Amygdala (tissue), 56 donors: Measurements from ENCODE around the gene DPP8.

ENCODE experiments used
- DNase-seq, 56 donors: peaks; one replicate each; lab custom pipeline; 2025; lab: John Stamatoyannopoulos, UW

Gene DPP8

GRCh38 chr15:65431731-65432130 lies 85.8 kb downstream of the DPP8 start:
- DNase-seq: no peak

- no peak for DNase-seq
These were observed 91.2 kb downstream of the DPP8 start for GRCh38 chr15:65426216-65426853.

- no peak for DNase-seq
These were observed 92.8 kb downstream of the DPP8 start for GRCh38 chr15:65424683-65425082.

- DNase-seq: no peak
These were observed 93.4 kb downstream of the DPP8 start for GRCh38 chr15:65423976-65424679.

GRCh38 chr15:65423150-65423975 lies 94.1 kb downstream of the DPP8 start:
- DNase-seq: no peak

- DNase-seq: peak in 28 of 56 donors; percentile 13 to 70 (median 41)
These were observed 95.9 kb downstream of the DPP8 start for GRCh38 chr15:65421360-65422215.

- no peak for DNase-seq
These were observed 96.5 kb downstream of the DPP8 start for GRCh38 chr15:65420975-65421359.

- DNase-seq: no peak
These were observed 98.9 kb downstream of the DPP8 start for GRCh38 chr15:65418596-65418995.

GRCh38 chr15:65416845-65417416 lies 100.6 kb downstream of the DPP8 start:
- DNase-seq: peak in 6 of 56 donors; percentile 3 to 19 (median 10)

GRCh38 chr15:65414841-65415621 lies 102.5 kb downstream of the DPP8 start:
- DNase-seq: peak in 32 of 56 donors; percentile 9 to 72 (median 27)

GRCh38 chr15:65413760-65414144 lies 103.7 kb downstream of the DPP8 start:
- no peak for DNase-seq

GRCh38 chr15:65413051-65413759 lies 104.3 kb downstream of the DPP8 start:
- no peak for DNase-seq

- DNase-seq: no peak
These were observed 104.9 kb downstream of the DPP8 start for GRCh38 chr15:65412556-65412955.

GRCh38 chr15:65411465-65412071 lies 105.9 kb downstream of the DPP8 start:
- DNase-seq: no peak

GRCh38 chr15:65410972-65411371 lies 106.5 kb downstream of the DPP8 start:
- DNase-seq: no peak

GRCh38 chr15:65410036-65410435 lies 107.5 kb downstream of the DPP8 start:
- DNase-seq: no peak

- no peak for DNase-seq
These were observed 108.4 kb downstream of the DPP8 start for GRCh38 chr15:65409036-65409631.
